ENCODE data around the gene HCRTR1.

The HCRTR1 gene

GRCh38 chr1:31571340-31572295 is 45.9 kb upstream of the HCRTR1 start:
- DNase-seq (ENCODE audit: low read depth) = no peak

GRCh38 chr1:31572323-31573104 is 45.0 kb upstream of the HCRTR1 start:
- TF ChIP-seq CTCF (conservative IDR thresholded peaks at IDR 0.05; ENCODE audit: low read depth, low read length) = no peak
- H3K4me3 ChIP-seq (ENCODE audit: low read length) = no peak overlapping the region
- no peak for DNase-seq (ENCODE audit: low read depth)

More at GRCh38 chr1:31571340-31572295, 45.9 kb upstream of the HCRTR1 start:
- H3K4me3 ChIP-seq (ENCODE audit: low read length) = no peak overlapping the region
- TF ChIP-seq CTCF (conservative IDR thresholded peaks at IDR 0.05; ENCODE audit: low read depth, low read length) = no peak

GRCh38 chr1:31573261-31573660 is 44.2 kb upstream of the HCRTR1 start:
- DNase-seq (ENCODE audit: low read depth) = no peak
- H3K4me3 ChIP-seq (ENCODE audit: low read length) = no peak overlapping the region
- TF ChIP-seq CTCF (conservative IDR thresholded peaks at IDR 0.05; ENCODE audit: low read depth, low read length) = no peak

GRCh38 chr1:31574749-31575368 is 42.6 kb upstream of the HCRTR1 start:
- no peak for DNase-seq (ENCODE audit: low read depth)
- no peak for TF ChIP-seq CTCF (conservative IDR thresholded peaks at IDR 0.05; ENCODE audit: low read depth, low read length)

GRCh38 chr1:31575369-31576140 is 41.9 kb upstream of the HCRTR1 start:
- no peak for DNase-seq (ENCODE audit: low read depth)
- no peak overlapping the region for H3K4me3 ChIP-seq (ENCODE audit: low read length)
- no peak for TF ChIP-seq CTCF (conservative IDR thresholded peaks at IDR 0.05; ENCODE audit: low read depth, low read length)

More at GRCh38 chr1:31574749-31575368, 42.6 kb upstream of the HCRTR1 start:
- H3K4me3 ChIP-seq (ENCODE audit: low read length) = no peak overlapping the region

- DNase-seq (ENCODE audit: low read depth) = no peak
- H3K4me3 ChIP-seq (ENCODE audit: low read length) = peak within 1 kb of the TSS; percentile 42
- no peak for TF ChIP-seq CTCF (conservative IDR thresholded peaks at IDR 0.05; ENCODE audit: low read depth, low read length)
Observed at GRCh38 chr1:31576201-31576669, 41.3 kb upstream of the HCRTR1 start, which contains the start of gene TINAGL1. TSS of gene TINAGL1 (plus strand) at chr1:31576515. CDS start at chr1:31577149, 634 bp downstream.
